K562 (cell line): ENCODE data around the gene KISS1. TPM values are rescaled to one million over a fixed set of nuclear protein-coding genes. Genes with fewer than 3 reads are reported as not detected.
A peak's percentile ranks its signal among the peaks of the same experiment; 100 is the strongest.

ENCODE experiments used
- ARID2 ChIP-seq: fragments of 450-650 bp; IDR thresholded peaks from 2 replicates; pipeline ENCODE4 v1.6.1; 2017; ENCODE audit warnings: antibody characterized with exemption, mild to moderate bottlenecking
- ATF2 ChIP-seq: sonication (generic); formaldehyde crosslinking; IDR thresholded peaks from 2 replicates; pipeline ENCODE4 v1.8.1; 2022; ENCODE audit warnings: missing genetic modification reagents
- DACH1 ChIP-seq: fragments of 450-650 bp; IDR thresholded peaks from 2 replicates; pipeline ENCODE4 v1.6.1; 2018; ENCODE audit not compliant: partially characterized antibody
- E2F1 ChIP-seq: sonication (generic); formaldehyde crosslinking; IDR thresholded peaks from 2 replicates; pipeline ENCODE4 v1.8.1; 2023; ENCODE audit warnings: mild to moderate bottlenecking, missing genetic modification reagents, moderate library complexity
- E2F6 ChIP-seq, 2 experiments: IDR thresholded peaks; 2 replicates each; pipeline ENCODE4 v1.6.1; 2011; ENCODE audit warnings: borderline replicate concordance in 1 of 2, control low read depth in 1 of 2, low read depth in 1 of 2, low read length in 1 of 2, mild to moderate bottlenecking in 1 of 2, mixed read lengths in 1 of 2, moderate library complexity in 1 of 2; ENCODE audit not compliant: insufficient read depth in 1 of 2, insufficient read length in 1 of 2, poor library complexity in 1 of 2, severe bottlenecking in 1 of 2; ENCODE audit errors: extremely low read depth in 1 of 2
- ETS1 ChIP-seq: conservative IDR thresholded peaks from 2 replicates; pipeline ENCODE4 v1.6.1; 2011; ENCODE audit warnings: low read depth, mild to moderate bottlenecking, low read length; ENCODE audit not compliant: control insufficient read depth
- FOXK2 ChIP-seq, 2 experiments: fragments of 450-650 bp; IDR thresholded peaks in 1 of 2; conservative IDR thresholded peaks in 1 of 2; 2 replicates each; pipeline ENCODE4 v1.6.1; 2016; ENCODE audit warnings: low read depth in 2 of 2, mild to moderate bottlenecking in 1 of 2
- HDGF ChIP-seq: fragments of 450-650 bp; IDR thresholded peaks from 2 replicates; pipeline ENCODE4 v1.6.1; 2016
- KDM4B ChIP-seq, 2 experiments: fragments of 450-650 bp in 1 of 2; sonication (generic) in 1 of 2; IDR thresholded peaks; 2 replicates each; pipeline ENCODE4 v1.6.1; 2016 to 2017; ENCODE audit warnings: borderline replicate concordance in 2 of 2, antibody characterized with exemption in 1 of 2, low read depth in 1 of 2, mild to moderate bottlenecking in 1 of 2
- MAFF ChIP-seq: IDR thresholded peaks from 2 replicates; pipeline ENCODE4 v1.6.1; 2012; ENCODE audit warnings: low read length, improper control_type of control experiment
- MBD1 ChIP-seq: fragments of 250-450 bp; sonication (Bioruptor Pico); IDR thresholded peaks from 2 replicates; pipeline ENCODE4 v1.8.0; 2022; ENCODE audit warnings: inconsistent platforms
- MCM3 ChIP-seq: fragments of 450-650 bp; IDR thresholded peaks from 2 replicates; pipeline ENCODE4 v1.6.1; 2016
- MCM5 ChIP-seq: fragments of 450-650 bp; IDR thresholded peaks from 2 replicates; pipeline ENCODE4 v1.6.1; 2016; ENCODE audit warnings: low read depth
- RBM15 ChIP-seq: fragments of 200-400 bp; formaldehyde crosslinking; IDR thresholded peaks from 2 replicates; pipeline ENCODE4 v1.6.1; 2018; ENCODE audit warnings: mild to moderate bottlenecking, low read length, moderate library complexity; ENCODE audit not compliant: insufficient read depth
- RNF219 ChIP-seq: fragments of 250-450 bp; sonication (Bioruptor Pico); IDR thresholded peaks from 2 replicates; pipeline ENCODE4 v1.5.0; 2022; ENCODE audit warnings: mild to moderate bottlenecking
- ZFP36 ChIP-seq: fragments of 150-350 bp; IDR thresholded peaks from 2 replicates; pipeline ENCODE4 v1.6.1; 2018; ENCODE audit warnings: low read length, low read depth; ENCODE audit not compliant: partially characterized antibody
- ZNF280B ChIP-seq: fragments of 250-450 bp; sonication (Bioruptor Pico); IDR thresholded peaks from 2 replicates; pipeline ENCODE4 v1.5.1; 2021; ENCODE audit warnings: mild to moderate bottlenecking
- ZNF717 ChIP-seq: fragments of 250-450 bp; sonication (Bioruptor Pico); IDR thresholded peaks from 2 replicates; pipeline ENCODE4 v1.5.0; 2021
- polyA plus RNA-seq, 8 experiments: library from polyadenylated mRNA; depleted of rRNA in 4 of 8; stranded (reverse) in 5 of 8; unstranded in 3 of 8; fragments of >200 nt; fragmentation: Nextera tagmentation in 2 of 8; fragmentation: Illumina TruSeq in 1 of 8; extraction: Ambion mirVana in 2 of 8; extraction: Trizol in 1 of 8; gene quantifications; 2 replicates each; pipeline versions ENCODE4 v1.2.1 to v1.2.3, GENCODE V29; 2011 to 2014; ENCODE audit warnings: inconsistent platforms in 1 of 8, missing spikeins in 1 of 8
- total RNA-seq, 7 experiments: library from RNA; depleted of rRNA in 6 of 7; stranded (reverse); fragments of >200 nt in 6 of 7; fragmentation: Illumina TruSeq in 2 of 7; extraction: Trizol in 2 of 7; gene quantifications; 2 replicates each; pipeline versions ENCODE4 v1.2.1 to v1.2.3, GENCODE V29; 2011 to 2021; ENCODE audit warnings: low replicate concordance in 1 of 7

The KISS1 gene
- total and polyA plus RNA-seq, 9 of the 15 experiments (the other 6 are each of a cell fraction or from before 2014, with no cell fraction given) = 0.31 TPM; not detected in 8

- TF ChIP-seq MBD1 (CRISPR knock-in tag) (no peak), ETS1 (no peak), ATF2 (CRISPR knock-in tag) (peak; percentile 90; the same call in 1 of the 2 replicates), FOXK2 (conservative IDR thresholded peaks at IDR 0.05 in 1 of 2, IDR thresholded peaks at IDR 0.05 in 1 of 2; ENCODE audit: low read depth in 2 of 2) (peak in 1 of 2 experiments; percentile 65; a peak in 1 of 4 replicates), MAFF (peak; percentile 7; the same call in 1 of the 2 replicates), ZNF280B (no peak), RNF219 (CRISPR knock-in tag) (no peak), ZFP36 (no peak), E2F6 (IDR thresholded peaks at IDR 0.05; ENCODE audit: borderline replicate concordance in 1 of 2, extremely low read depth in 1 of 2, insufficient read depth in 1 of 2, insufficient read length in 1 of 2, low read depth in 1 of 2, low read length in 1 of 2, poor library complexity in 1 of 2, severe bottlenecking in 1 of 2) (peak in 1 of 2 experiments; percentile 13), ZNF717 (no peak), DACH1 (no peak), ARID2 (no peak), MCM3 (no peak; the same call in 1 of the 2 replicates), MCM5 (no peak), KDM4B (IDR thresholded peaks at IDR 0.05; ENCODE audit: borderline replicate concordance in 2 of 2, low read depth in 1 of 2) (no peak), HDGF (no peak), RBM15 (no peak), E2F1 (CRISPR knock-in tag) (no peak)
These were observed 19.2 kb downstream of the KISS1 start (continued) for GRCh38 chr1:204177133-204177532.
